GM19463 (cell line): Measurements from ENCODE around the gene FAAP20.
"Not testable (repeated sequence)": the region's sequence is repeated elsewhere in the genome, so short reads cannot be mapped to it uniquely, and the experiment has no call there.

Experiments
- ATAC-seq: cut with Tn5 transposase; IDR thresholded peaks from one replicate; pipeline ENCODE4 v1.9.1; 2021; ENCODE audit warnings: mild to moderate bottlenecking, moderate library complexity; ENCODE audit not compliant: unreplicated experiment

The FAAP20 gene

DNA sequence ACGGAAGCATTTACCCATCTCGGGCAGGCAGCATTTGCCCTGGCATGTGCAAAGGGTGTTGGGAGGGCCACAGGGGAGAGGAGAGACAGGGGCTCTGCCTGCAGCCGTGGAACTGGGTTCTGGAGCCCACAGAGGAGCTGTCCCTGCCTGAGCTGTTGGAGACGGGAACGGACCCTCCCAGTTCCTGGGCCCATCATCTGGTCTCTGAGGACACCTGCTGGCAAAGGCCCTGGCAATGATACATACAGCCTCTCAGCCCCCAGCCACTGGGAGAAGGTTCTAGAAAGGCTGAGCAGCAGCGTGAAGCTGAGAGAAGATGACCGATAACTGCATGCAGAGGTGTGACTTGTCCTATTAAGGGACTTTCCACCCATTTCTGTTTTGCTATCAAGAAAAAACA is 31.4 kb downstream of the FAAP20 start:
- no peak for ATAC-seq

DNA sequence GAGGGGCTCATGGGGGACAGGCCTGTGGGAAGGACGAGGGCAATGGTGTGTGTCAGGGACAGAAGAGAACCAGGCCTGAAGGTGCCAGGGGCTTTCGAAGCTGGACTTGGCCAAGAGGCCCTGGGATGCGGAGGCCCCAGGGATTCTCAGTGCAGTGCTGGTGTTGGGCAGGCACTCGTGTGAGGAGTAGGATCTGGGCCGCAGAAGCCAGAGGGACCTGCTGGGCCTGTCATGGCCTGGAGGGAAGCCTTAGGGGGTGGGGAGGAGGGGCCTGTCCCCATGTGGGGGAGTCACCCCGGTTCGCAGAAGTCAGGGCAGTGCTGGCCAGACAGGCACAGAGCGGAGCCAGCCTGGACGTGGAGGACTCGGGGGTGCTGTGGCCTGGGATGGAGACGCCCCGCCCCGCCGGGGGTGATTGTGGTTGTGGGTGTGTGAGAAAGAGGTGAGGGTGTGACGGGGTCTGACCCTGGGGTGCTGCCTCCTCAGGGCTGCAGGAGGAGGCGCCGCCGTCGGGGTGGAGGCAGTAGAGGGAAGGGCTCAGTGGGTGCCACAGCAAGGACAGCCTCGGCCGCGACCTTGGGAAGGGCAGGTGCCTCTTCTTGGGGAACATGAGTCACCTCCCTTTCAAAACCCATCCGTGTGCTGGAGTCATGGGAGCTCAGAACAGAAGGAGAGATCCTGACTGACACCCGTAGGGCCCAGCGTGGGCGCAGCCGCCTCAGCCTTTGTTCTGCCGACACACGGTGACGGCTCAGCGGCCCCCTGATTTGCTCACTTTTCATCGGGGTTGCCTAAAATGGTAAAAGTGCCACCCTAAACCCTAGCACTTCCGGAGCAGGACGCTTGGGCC is 33.9 kb downstream of the FAAP20 start:
- no peak for ATAC-seq

DNA sequence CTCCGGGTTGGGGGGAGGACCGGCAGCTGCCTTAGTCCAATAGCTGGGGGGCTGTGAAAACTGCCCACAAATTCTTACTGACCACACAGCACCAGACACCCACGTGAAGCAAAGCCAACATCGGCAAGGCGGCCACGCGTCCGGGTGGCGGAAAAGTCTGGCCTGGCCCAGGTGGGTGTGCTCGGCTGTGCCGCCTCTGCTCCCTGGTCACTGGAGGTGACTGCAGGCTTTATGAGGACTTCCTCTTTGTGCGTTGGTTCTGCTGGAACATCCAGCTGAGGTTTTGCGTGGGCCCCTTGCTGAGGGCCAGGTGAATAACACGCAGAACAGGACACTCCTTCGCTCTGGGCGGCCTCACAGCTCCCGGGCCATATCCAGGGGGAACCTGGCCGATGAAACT is 35.4 kb downstream of the FAAP20 start:
- ATAC-seq = no peak

DNA sequence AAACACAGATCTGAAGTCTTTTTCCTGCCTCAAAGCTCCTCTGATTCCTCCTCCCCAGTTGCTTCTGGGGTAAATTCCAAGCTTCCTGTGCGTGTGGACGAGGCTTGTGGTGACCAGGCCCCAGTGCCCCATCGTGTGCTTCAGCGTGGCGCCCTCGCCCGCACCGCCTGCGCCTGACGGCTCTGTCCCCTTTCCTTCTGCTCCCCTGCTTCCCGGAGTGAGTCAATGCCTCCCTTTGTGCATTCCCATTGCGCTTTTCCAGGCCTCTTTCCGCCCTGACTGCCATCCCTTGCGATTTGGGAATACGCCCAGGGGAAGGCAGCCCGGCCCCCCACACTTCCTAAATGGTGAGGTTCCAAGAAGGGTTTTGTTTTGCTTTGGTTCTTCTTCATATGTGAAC is 36.3 kb downstream of the FAAP20 start:
- ATAC-seq = no peak

DNA sequence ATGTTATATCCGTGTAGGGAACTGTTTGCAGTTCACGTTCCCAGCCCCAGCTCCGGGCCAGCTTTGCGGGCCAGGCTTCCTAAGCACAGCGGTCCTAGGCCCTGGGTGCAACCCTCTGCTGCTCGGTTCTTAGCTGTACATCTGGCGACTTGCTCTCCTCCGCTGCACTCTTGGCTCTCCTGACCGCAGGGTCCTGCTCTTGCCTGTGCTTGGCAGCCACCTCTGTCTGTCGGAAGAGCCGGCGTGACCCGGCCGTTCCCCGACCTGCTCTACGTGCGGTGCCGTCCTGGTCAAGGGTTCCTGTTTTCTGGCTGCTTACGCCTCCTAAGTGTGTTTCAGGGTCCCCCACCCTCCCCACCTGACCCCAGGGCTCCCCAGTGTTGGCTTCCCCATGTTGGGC is 36.7 kb downstream of the FAAP20 start:
- no peak for ATAC-seq

DNA sequence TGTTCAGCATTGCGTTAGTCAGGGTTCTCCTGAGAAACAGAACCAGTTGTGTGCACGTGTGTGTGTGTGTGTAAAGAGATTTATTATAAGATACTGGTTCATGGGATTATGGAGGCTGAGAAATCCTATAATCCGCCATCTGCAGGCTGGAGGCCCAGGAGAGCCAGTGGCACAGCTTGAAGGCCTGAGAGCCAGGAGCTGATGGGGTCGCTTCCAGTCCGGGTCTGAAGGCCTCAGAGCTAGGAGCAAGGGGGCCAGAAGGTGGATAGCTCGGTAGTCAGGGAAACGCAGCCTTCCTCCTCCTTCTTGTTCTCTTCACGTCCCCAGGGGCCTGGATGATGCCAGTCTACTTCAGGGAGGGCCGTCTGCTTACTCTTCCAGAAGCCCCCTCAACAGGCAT is 37.7 kb downstream of the FAAP20 start:
- no peak for ATAC-seq

DNA sequence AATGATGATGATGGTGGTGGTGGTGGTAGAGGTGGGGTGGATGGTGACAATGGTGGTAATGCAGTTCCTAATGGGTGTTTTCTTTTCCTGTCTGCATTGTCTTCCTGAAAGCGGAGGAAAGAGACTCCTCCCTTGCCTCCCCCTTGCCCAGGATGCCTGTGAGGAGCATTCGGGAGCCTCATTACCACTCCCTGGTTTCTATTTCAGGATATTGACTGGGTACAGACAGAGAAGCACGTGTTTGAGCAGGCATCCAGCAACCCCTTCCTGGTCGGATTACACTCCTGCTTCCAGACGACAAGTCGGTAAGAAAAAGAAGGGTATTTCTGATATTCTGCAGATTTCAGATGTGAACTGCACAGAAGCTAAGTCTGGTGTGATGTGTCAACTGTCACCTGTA is 38.8 kb downstream of the FAAP20 start:
- ATAC-seq = no peak

DNA sequence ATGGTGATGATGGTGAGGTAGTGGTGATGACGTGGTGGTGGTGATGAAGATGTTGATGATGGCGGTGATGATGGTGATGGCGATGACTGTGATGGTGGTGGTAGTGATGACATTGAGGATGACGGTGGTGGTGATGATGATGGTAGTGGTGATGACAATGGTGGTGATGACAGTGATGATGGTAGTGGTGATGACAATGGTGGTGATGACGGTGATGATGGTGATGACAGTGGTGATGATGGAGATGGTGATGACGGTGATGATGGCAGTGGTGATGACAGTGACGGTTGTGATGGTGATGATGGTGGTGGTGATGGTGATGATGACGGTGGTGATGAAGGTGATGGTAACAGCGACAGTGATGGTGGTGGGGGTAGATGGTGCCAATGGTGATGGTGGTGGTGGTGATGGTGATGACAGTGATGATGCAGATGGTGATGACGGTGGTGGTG is 39.4 kb downstream of the FAAP20 start:
- ATAC-seq = no peak

DNA sequence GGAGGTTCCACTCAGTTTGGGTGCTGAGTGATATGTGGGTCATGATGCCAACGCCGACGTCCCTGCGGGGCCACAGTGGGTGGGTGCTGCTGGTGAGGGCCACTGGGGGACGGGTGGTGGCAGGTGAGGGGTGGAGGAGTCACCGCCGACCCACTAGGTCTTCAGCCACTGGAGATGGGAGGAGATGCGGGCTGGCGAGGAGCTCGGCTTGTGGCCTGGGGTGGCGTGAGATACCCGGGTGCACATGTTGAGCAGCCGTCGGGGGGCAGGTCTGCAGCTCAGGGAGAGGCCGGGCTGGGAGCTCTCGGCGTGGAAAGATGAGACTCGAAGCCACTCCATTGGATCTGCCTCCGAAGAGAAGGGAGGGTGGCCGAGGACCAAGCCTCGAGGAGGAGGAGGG is 40.5 kb downstream of the FAAP20 start:
- no peak for ATAC-seq

DNA sequence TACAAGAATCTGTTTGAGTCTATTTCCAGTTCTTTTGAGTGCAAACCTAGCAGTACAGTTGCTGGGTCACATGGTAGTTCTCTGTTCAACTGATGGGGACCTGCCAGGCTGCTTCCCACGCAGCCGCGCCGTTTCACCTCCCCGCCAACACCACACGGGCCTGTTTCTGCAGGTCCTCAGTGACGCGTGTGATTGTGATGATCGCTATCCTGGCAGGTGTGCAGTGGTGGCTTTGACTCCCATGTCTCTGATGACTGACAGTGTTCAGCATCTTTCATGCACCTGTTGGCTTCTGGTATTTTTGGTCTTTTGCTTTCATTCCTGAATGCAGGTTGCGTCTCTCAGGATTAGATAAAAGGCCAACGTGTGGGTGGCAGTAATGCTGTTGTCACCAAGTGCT is 41.6 kb downstream of the FAAP20 start:
- ATAC-seq = no peak

DNA sequence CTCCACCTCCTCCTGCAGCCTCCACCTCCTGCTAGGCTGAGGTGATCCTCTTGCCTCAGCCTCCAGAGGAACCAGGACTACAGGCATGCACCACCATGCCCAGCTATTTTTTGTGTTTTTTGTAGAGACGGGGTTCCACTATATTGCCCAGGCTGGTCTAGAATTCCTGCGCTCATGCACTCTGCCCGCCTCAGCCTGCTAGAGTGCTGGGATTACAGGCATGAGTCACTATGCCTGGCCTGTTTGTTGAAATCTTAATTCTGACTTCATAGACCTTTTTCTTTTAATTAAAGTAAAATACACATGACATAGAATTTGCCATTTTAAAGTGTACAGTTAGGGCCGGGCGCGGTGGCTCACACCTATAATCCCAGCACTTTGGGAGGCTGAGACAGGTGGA is 42.7 kb downstream of the FAAP20 start:
- ATAC-seq = no peak

DNA sequence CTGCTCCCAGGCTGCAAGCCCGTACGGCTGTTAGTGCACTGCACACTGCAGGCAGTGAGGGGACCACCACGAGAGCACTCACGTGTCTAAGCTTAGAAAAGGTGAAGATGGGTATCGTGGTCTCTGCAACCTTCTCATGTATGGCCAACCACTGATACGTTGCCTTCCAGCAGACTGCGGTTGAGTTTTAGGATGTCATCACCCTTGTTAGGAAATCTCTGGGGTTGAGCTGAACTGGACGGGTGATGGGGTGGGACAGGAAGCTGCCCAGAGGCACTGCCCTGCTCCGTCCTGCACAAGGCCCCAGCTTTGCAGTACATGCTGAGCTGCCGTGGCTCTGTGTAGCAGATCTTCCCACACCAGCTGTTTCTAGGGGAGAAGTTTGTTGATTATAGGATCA is 43.3 kb downstream of the FAAP20 start:
- ATAC-seq = no peak

DNA sequence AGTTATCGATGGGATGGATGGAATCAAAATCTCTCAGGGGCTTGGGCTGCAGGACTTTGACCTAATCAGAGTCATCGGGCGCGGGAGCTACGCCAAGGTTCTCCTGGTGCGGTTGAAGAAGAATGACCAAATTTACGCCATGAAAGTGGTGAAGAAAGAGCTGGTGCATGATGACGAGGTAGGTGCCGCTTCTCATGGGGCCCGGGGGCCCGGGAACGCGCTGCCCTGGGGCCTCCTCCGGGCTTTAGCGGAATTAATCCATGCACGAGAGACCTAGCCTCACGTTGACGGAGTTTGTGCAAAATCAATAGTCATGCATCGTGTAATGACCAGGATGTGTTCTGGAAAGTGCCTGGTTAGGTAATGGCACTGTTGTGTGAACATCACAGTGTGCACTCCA is 43.8 kb downstream of the FAAP20 start:
- ATAC-seq = no peak

DNA sequence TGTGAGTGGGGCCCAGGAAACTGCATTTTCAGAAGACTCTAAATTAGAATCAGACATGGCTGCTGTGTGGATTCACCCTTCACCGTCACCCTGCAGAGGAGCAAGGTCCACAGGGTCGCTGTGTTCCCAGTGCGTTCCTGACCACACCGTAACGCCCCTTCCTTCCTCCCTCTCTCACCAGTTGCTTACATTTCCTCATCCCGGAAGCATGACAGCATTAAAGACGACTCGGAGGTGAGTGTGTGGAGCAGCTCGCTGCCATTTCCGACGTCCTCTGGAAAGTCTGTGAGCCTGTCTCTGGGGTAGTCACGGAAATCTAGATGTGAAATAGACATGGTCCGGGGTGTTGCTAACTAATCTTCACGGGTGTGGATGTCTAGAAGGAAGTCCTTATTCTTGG is 45.9 kb downstream of the FAAP20 start:
- no peak for ATAC-seq

DNA sequence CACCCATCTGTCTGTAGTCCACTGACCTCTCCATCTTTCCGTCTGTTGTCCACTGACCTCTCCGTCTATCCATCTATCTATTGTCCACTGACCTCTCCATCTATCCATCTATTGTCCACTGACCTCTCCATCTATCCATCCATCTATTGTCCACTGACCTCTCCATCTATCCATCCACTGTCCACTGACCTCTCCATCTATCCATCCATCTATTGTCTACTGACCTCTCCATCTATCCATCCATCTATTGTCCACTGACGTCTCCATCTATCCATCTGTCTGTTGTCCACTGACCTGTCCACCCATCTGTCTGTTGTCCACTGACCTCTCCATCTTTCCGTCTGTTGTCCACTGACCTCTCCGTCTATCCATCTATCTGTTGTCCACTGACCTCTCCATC is 46.7 kb downstream of the FAAP20 start:
- not testable (repeated sequence) for ATAC-seq

DNA sequence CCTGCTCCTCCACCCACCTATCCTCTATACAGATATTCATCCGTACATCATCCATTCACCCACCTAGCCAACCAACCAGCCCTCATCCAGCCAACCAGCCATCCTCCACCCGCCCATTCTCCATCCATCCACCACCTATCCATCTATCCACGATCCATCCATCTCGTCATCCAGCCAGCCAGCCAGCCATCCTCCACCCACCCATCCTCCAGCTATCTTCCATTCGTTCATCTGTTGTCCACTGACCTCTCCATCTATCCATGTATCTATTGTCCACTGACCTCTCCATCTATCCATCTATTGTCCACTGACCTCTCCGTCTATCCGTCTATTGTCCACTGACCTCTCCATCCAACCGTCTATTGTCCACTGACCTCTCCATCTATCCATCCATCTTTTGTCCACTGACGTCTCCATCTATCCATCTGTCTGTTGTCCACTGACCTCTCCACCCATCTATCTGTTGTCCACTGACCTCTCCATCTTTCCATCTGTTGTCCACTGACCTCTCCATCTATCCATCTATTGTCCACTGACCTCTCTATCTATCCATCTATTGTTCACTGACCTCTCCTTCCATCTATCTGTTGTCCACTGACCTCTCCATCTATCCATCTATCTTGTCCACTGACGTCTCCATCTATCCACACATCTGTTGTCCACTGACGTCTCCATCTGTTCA is 47.6 kb downstream of the FAAP20 start:
- no peak for ATAC-seq

DNA sequence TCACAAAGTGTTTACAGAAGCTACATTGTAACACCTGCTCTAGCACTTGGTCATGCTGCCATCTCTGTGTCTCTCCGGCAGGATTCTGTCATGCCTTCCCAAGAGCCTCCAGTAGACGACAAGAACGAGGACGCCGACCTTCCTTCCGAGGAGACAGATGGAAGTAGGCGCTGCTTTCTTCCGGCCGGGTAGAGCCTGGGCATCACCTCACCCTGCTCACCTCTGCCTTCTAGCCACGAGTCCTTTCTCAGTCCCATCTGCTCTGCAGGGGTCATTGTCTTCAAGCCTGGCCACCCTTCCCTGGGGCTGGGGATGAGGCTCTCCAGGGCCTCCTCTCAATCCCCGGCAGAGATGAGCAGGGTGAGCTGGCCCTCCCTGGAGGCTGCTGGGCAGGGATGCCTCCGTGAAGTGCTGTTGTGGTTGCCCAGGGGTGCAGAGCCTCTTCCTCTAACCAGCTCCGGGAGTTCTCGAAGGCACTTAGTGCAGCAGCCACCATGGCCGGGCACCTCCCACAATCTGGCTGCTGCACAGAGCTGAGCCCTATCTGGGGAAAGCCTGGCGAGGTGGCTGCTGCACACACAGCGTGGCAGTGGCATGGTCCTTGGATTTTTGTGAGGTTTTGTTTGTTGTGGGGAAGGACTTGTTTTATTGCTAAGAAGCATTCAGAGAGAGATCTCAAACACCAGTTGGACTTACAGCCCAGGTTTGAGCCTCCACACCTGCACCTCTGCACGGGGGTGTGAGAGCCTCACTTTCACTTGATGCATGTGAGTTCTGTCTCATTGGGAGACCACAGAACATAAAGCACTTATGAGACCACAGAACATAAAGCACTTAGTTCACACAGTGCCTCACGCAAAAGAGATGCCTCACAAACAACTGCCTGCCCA is 48.4 kb downstream of the FAAP20 start:
- ATAC-seq = no peak

DNA sequence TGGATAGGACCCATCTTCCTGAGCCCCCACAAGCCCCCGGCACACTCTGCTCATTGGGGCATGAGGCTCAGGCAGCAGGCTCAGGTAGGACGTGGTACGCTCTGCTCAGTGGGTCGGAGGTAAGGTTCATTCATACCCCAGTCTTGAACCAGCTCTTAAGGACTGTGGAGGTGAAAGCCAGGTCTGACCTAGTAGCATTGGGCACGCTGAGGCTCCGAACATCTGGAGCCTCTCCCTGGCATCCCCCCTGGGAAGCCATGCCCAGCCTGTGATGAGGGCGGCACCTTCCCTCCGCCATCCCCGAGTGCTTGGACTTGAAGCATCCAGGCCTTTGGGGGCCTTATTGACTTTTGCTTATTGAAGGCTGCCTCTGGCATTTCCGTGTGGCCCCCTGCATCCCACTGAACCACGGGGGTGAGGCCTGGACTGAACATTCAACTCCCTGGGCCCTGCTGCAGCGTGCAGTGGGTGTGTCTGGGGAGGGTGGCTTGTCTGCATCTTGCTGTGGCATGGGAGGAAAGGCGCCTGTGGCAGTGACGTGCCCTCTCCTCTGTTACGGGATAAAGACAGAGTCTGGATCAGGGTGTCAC is 50.0 kb downstream of the FAAP20 start:
- no peak for ATAC-seq

DNA sequence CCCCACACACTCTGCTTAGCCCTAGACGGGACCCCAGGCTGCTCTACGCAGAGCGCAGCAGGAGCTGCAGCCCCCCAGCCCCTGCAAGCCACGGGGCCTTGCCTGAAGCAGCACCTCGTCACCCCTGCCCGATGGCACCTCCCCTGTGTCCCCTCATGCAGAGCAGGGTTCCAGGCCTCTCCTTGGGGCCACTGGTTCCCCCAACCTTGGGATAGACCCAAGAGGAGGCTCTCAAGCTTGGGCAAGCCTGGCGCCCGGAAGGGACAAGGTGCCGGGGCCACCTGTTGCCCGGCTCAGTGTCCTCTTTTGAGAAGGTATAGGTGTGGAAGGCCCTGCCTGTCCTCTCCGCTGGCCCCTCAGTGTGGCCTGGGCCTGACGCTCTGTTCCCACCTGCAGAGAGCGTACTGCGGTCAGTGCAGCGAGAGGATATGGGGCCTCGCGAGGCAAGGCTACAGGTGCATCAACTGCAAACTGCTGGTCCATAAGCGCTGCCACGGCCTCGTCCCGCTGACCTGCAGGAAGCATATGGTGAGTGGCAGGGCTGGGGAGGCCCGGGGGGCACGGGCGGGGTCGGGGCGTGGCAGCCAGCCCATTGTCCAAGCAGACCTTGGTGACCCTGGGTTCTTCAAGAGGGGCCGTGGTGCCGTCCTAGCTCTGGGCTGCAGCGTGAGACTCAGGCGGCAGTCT is 50.6 kb downstream of the FAAP20 start:
- ATAC-seq = no peak

DNA sequence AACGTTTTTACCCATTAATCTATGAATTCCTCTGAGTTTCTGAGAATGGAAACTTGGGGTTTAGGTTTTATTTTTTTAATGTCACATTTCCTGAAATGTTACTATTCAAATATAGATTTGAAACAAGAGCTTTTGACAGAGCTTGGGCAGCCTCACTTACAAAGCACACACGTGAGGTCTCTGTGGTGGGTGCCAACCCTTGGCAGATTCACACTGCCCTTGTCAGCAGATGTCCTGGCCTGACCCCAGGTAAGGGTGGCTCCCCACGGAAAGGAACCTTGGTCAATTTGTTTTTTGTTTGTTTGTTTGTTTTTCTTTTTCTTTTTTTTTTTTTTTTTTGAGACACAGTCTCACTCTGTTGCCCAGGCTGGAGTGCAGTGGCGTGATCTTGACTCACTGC is 53.5 kb downstream of the FAAP20 start:
- no peak for ATAC-seq
